NK-92 (cell line): Measurements from ENCODE around the gene METTL16.

Experiments
- DNase-seq: peaks from one replicate; lab custom pipeline; 2025; ENCODE audit not compliant: unreplicated experiment; lab: John Stamatoyannopoulos, UW

METTL16 gene

GRCh38 chr17:2368359-2368758 is 143.3 kb downstream of the METTL16 start:
- no peak for DNase-seq

GRCh38 chr17:2366747-2367494 is 144.8 kb downstream of the METTL16 start:
- DNase-seq: no peak
